GM18519 (cell line): Measurements from ENCODE around the gene TLE4.
"Not testable (repeated sequence)": the region's sequence is repeated elsewhere in the genome, so short reads cannot be mapped to it uniquely, and the experiment has no call there.

ENCODE experiments used
- ATAC-seq: cut with Tn5 transposase; IDR thresholded peaks from one replicate; pipeline ENCODE4 v1.9.1; 2021; ENCODE audit warnings: mild to moderate bottlenecking, moderate library complexity; ENCODE audit not compliant: unreplicated experiment, low FRiP score

Gene TLE4

DNA sequence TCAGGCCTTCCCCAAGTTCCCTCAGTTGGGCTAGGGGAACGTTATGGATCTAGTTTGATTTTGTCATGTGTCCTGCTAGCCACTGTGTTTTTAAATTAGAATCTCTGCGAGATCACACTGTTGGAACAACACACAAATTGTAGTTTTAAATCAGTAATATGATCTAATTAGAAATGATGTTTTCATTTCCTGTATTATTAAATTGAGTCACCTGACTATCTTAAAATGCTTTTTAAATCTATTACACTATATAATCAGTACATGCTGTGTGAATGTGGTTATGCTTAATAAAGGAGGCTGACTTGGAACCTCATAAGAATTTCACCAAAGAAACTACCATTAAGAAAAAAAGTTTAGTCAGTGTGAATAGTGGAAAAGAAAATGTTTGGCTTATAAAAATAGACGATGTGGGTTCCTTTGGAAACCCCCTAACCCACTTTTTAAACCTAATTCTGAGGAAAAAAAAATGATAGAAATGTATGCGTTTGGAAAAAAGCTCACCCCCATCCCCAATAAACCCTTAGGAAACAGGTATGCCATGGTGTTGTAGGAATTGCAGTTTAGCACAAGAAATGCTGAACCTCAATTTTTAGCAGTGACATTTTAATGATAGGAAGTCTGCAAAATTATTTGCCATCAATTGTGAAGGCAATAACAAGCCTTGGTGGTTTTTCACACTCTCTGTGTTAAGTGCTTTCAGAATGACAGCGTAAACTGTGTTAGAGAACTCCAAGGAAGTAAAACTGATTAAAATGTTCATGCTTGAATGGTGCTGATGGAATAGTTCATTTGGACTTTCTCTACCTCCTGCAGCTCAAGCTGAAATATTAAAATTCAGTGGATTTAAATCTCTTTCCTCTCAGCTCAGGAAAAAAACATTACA is 59.0 kb downstream of the TLE4 start:
- ATAC-seq: peak; percentile 68

DNA sequence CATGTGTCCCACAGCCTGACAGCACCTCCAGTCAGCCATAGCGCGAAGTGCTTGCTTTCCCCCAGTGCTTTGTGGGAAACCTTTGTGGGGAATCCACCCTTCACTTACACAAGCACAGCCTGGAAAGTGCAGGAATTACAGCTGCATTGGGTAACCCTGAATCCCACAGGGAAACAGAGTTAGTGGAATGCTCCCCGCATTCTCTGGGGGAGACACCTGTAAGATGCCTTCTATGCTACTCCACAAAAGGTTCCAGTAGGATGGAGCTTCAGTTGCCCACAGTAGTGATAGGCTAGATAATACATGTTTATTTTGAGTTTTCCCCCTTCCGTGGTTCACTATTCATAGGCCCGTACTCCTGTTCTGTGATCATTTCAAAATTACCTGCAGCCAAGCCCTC is 60.3 kb downstream of the TLE4 start:
- no peak for ATAC-seq

DNA sequence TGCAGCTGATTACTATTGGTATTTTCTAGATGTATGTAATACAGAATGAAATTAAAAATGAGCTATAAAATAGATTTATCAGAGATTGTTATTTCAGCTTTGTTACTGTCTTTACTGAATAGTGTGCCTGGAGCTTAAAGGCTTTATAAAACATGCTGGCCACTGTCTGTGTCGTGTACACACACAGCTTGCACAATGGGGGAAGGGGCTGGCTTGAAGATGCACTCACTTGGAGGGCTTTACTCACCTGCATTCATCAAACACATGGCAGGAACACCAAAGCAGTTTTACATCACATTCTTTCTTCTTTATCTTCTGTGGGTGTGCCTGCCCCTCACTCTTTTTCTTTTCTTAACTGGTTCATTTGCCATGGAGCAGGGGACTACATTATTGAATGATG is 60.9 kb downstream of the TLE4 start:
- no peak for ATAC-seq

DNA sequence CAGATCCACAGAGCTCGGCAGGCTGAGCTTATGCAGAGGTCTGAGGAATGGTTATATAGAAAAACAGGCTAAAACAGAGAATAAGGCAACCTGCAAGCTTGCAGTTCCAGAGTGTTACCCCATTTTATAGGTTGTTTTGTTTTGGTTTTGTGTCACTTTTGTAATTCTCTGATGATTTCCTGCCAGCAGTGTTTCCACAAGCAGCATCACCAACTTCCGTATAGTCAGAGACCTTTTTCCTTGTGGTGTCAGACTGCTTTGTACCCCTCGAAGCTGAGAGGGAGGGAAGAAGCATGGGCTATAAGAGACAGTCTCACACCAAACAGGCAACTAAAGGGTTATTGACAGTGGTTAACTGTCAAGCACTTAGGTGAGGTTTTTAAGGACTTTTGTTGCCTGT is 61.8 kb downstream of the TLE4 start:
- ATAC-seq: no peak

DNA sequence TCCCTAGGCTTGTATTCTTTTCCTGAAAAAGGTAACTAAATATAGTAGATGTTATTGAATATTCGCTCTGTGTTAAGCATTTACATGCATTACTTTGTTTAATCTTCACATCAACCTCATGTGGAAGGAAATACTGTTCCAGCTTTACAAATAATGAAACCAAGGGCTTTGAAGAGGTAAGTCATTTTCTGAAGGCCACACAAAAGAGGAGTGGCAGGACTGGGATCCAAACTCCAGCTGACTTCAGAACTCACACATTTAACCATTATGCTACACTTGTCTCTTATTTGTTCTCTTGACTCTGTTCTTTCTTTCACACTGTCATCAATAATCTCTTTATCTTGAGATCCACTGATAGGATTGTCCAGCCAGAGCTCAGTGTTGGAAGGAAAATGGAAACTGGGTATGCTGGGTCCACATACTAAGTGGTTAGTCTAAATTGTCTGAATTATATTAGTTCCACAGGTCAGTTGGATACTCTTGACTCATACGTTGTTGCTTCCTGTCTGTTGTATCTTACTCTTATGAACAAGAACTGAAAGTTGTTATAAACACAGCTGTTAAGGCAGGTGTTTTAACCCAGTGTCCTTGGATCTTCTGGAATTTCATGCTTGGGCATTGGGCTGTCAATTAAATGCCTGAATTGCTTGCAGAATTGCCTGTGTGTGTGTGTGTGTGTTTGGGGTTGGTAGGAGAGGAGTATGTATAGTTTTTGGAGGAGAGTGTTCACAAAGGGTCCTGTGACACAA is 65.6 kb downstream of the TLE4 start:
- ATAC-seq: no peak

DNA sequence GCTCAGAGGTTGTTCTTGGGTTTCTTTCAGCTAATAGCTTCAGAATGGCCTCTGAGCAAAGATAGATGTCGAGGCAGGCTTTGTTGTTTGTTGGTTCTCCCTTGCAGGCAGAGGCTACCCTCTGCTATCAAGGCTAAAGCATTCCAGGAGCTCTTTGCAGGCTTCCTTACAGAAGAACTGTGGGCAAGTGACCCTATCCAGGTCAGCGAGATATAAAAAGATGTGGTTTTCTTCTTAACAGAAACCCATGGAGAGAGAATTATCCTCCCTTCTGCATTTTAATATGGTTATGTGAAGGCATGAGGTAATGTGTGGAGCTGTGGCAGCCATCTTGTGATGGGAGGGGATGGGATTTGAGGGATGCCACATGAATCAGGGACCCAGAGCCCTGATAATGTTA is 67.0 kb downstream of the TLE4 start:
- ATAC-seq: no peak

DNA sequence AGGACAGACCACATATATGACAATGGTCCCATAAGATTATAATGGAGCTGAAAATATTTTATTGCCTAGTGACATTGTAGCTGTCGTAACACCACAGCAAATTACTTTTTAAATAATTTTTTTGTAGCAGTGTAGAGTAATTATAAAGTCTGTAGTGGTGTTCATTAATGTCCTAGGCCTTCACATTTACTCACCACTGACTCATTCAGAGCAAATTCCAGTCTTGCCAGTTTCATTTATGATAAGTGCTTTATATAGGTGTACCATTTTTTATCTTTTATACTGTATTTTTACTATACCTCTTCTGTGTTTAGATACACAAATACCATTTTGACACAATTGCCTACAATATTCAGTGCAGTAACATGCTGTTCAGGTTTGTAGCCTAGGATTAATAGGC is 67.6 kb downstream of the TLE4 start:
- no peak for ATAC-seq

DNA sequence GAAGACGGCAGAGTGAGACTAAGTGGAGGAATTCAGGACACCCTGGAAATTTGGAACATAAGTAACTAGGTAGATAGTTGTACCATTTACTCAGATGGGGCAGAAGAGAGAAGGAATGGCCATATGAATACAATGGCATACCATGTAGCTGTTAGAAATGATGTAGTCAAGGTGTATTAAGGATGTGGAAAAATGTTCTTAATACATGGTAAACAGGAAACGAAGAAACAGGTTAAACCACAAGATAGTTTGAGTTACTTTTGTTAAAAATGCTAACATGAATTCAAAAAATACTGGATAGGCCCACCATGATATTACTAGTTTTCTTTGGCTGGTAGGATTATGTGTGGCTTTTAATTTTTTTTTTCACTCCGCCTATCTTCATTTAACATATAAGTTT is 68.3 kb downstream of the TLE4 start:
- ATAC-seq: not testable (repeated sequence)

DNA sequence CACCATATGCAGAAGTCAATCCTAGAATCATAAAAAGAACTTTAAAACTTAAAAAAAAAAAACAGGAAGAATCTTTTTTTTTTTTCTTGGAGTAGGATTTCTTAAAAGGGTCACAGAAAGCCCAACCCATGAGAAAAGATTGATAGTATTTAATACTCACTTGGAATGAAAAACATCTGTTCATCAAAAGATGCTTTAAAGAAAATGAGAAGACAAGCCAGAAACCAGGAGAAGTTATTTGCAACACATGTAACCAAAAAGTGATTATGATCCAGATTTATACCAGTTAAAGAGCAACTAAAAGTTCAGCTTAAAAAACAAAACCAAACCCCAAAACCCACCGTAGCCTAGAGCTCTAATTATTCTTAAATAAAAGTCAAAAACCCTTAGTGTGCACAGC is 69.3 kb downstream of the TLE4 start:
- ATAC-seq: no peak

DNA sequence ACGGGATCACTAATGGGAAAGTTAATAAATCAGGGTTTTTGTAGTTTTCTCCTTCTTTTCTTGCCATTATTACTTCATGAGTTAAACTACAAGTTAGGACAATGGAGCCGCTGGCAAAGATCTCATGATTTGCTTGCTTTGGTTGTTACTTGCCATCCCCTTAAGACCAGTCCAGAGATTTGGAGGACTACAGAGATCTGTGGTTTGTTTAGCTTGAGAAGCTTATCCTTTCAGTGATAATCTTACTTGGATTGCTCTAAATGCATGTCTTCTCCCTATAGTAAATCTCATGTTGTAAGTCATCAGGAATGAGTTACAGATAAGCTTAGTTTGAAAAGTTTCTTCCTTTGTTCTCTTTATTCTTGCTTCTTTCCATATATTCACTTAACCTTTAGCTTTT is 70.9 kb downstream of the TLE4 start:
- ATAC-seq: no peak

DNA sequence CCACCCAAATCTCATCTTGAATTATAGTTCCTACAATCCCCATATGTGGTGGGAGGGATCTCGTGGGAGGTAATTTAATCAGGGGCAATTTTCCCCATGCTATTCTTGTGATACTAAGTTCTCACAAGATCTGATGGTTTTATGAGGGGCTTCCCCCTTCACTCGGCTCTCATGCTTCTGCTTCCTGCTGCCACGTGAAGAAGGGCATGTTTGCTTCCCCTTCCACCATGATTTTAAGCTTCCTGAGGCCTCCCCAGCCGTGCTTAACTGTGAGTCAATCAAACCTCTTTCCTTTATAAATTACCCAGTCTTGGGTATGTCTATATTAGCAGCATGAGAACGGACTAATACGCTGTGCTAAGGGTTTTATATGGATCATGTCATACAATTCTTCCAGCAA is 72.3 kb downstream of the TLE4 start:
- no peak for ATAC-seq

DNA sequence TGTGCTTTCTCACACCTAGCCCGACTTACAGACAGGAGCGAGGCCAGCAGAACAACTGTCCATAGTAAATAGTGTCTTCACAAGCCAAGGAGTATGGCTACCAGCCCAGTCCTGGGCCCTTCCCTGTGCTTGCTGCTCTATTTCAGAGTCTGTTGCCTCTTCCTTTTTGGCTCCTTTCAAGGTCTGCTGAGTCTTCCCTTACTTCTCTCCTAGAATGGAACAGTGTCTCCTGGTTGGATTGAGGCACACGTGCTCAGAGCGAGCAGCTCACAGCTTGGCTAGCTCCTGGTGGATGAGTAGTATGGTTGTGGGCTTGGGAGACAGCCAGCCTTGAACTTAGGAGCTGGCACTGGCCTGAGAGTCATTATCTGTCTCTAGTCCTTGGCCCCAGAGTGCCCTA is 72.8 kb downstream of the TLE4 start:
- ATAC-seq: no peak

DNA sequence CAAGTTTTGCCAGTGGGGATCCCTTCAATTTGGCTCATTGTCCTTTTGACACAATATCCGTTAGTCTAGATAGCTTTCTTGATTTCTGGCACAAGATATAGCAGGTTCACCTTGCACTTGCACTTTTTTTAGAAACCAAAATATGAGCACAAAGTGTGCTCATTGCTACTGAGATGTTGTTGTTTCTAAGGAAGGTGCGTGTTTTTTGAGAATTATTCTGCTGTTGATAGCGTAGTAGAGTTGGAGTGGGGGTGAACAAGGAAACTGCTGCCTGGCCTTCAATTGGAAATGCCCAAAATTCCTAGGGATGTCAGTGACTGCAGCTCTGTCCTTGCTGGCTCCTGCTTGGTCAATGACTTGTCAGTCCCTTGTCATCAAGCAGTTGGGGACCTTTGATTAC is 73.3 kb downstream of the TLE4 start:
- ATAC-seq: no peak

DNA sequence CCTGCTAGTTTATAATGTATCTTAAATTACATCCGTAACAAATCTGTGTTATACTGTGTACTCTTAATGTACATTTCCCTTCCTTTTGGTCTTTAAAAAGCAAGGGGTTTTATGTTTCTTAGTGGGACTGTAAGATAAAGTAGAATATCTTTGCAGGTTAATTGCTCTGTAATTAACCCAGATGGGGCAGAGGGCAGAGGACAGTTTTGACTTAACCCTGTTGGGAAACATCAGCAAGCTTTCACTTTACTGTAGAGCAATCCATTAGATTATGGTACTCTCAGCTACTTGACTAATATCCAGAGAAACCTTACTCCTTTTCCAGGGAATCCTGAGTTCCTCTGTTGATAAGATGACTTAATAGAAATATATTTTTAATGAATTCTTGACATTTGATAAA is 74.3 kb downstream of the TLE4 start:
- ATAC-seq: no peak

DNA sequence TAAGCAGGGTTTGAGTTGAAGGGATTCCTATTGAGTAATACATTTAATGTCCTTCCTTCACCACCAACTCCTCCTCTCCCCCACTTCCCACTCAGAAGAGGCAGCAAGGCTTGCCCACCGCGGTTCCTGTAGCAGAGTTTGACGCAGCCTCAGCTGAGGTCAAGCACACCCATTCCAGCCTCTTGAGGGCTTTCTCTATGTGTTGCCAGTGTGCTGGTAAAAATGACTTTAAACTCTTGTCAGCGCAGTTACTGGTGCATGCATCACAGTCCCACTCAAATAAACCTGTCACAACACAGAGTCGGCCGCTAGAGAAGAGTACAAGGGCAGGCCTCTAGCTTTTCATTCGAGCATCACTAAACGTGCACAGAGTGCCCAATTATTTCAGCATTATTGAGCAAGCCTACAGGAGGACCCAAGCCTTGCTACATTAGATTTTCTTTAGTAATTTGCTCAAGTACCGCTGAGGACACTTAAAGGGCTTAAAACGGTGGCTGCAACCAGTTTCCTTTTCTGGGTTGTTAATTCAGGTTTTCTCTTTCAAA is 79.6 kb downstream of the TLE4 start:
- no peak for ATAC-seq

DNA sequence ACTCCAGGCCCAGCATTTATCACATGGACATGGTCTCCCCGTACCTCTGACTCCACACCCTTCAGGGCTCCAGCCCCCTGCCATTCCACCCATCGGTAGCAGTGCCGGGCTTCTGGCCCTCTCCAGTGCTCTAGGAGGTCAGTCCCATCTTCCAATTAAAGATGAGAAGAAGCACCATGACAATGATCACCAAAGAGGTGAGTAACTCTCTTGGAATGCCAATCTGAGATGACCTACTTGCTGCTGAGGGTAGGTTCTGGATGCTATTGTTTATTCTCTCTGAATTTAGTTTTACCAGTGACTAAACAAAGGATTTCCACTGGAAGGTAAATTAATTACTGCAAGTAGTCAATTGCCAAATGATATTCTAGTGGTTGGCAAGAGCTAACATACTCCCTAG is 80.8 kb downstream of the TLE4 start:
- no peak for ATAC-seq

DNA sequence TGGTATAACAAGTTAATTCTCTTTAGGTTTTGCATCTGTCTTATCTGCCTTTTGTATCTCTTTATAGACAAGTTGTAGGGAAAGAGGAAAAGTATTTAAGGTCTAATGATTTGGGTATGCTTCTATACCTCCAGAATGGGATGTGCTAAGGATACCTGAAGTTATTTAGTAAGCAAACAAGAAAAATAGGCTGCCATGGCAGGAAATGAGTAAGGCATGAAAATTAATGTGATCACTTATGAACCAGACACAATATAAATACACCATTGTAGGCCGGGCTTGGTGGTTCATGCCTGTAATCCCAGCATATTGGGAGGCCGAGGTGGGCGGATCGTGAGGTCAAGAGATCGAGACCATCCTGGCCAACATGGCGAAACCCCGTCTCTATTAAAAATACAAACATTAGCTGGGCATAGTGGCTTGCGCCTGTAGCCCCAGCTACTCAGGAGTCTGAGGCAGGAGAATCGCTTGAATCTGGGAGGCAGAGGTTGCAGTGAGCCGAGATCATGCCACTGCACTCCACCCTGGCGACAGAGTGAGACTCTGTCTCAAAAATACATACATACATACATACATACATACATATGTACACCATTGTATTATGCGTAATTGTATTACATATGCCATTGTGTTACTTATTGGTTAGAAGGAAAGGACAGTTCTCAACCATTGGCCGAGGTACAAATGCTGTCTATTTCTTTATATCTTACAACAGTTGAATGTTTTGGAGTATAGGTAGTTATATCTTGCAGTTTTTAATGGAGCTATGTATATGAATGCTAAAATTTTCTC is 83.0 kb downstream of the TLE4 start:
- ATAC-seq: not testable (repeated sequence)

DNA sequence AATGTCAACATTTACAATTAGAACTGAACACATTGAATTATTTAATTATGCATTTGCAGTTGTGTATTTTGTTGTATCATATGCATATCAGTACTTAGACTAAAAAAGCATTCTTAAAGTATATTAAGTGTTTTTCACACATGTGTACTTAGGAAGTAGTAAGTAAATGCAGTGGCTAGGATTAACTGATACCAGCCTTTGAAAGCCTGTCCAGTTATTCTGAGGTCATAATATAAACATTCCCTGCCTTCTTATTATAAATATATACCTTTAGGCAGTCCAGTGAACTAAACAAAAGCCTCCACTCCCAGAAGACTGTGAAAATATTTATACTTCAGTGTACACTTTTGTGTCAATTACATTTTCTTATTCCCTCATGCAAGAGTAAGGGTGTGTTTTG is 83.8 kb downstream of the TLE4 start:
- no peak for ATAC-seq

DNA sequence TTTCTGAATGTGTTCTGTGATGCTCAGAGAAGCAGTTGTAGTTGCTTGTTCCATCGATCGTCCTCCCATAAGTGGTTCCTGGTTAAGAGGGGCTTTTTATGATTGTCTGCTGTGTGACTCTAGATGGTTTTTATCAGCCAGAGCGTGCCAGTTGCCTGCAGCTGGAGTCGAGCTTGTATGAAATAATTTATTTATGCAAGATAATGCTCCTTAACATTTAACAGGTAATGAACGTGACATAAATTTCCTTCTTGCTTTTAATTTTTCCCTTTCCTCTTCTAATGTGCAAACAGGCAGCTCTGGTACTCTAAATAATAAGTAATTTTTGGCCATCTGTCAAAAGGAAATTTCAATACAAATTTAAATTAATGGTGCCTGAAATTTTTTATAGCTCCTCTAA is 84.4 kb downstream of the TLE4 start:
- no peak for ATAC-seq

DNA sequence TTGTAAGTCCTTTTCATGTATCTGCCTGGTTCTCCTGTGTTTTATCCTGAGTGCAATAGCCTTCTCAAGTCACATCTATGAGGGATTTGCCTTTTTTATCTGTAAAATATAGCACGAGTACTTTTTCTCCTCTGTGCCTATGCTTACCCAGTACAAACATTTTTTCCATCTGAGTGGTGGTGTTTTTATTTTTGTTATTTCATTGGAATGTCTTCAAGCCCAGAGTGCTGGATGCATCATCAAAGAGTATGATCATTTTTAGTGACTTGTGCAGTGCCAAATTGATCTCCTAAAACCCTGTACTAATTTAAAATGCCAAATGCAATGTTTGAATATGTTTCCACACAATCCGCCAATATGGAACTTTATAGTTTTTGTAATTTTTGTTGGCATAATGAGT is 86.1 kb downstream of the TLE4 start:
- ATAC-seq: no peak

DNA sequence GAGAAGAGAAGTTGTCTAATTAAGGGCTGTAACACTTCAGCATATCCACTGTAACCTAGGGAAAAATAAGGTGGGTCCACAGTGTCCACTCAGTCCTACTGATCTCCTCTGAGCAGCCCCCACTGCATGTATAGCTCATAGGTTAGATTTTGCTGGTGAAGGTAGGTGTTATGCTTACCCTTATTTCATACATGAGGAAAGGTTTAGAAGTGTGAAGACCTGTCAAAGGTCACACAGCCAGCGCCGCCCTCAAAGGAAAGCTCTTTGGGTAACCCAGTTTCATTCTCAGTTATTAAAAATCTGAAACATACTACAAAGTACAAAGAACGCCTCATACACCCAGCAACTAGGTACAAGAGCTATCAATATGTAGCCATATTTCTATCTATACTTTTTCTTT is 87.2 kb downstream of the TLE4 start:
- no peak for ATAC-seq
